SW 1271 (cell line): Measurements from ENCODE around the gene TAGLN2.

Source experiments
- DNase-seq, 2 experiments: peaks; one replicate each; lab custom pipeline; 2025; lab: John Stamatoyannopoulos, UW

TAGLN2 gene

DNA sequence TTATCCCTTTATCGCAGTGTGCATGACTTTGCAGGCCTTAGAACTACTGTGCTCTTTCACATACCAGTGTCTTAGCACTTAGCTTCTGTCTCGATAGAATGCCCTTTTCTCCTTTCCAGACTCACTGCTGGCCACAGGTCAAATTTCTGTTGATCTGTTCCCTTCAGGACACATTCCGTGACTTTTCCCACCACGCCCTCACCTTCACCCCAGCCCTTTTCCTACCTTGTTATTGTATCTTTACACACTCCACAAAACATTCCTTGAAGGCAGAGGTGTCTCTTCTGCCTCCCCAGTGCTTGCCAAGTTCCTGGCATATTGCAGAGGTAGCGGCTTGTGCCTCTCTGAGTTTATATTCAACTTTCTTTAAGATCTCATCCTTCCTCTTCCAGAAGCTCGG lies 23.8 kb upstream of the TAGLN2 start:
- no peak for DNase-seq

DNA sequence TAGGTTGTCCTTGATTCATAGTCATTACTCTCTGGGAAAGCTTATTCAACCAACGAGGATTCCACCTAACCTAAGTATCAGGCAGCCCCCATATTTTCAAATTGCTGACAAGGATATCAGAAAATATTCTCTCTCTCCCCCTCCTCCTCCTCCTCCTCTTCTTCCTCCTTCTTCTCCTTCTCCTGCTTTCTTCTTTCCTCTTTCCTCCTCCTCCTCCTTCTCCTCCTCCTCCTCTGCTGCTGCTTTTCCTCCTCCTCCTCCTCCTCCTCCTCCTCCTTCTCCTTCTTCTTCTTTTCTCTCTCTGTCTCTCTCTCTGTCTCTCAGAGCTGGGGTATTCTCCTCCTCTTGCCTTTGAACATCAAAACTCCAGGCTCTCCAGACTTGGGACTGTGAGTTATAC lies 22.6 kb upstream of the TAGLN2 start:
- no peak for DNase-seq

GRCh38 chr1:159946242-159947187 lies 21.2 kb upstream of the TAGLN2 start:
- no peak for DNase-seq

DNA sequence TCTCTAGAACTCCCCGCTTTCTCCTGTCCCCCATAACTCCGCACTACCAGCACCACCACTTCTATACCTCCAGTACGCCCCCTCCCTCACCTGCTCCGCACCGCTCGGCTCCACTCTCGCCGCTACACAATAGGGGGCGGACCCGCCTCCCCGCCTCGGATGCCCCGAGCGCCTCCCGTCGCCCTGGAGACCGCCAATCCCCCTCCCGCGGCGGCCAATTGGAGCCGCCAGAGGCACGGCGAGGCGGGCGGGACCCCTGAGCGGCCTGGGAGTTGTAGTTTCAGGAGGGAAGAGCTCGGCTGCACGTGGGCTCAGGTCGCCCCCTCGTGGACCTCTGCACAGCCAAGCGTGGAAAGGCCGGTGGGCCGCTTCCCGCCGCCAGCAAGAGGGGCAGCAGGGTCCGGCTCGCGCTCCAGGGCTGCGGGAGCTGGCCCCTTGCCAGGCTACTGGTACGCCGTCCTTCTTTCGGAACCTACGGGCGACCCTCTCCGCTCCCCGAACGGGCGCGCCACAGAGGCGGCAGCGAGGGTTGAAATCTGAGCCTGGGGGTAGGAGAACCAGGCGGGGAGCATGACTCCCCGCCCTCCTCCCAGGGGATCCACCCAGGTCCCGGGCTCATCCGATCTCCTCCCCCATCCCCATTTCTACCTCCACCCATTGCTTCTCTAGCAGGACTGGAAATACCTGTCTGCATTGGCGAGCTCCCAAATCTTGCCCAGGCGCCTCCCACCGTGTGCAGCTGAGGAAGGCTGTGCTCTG lies 20.4 kb upstream of the TAGLN2 start, which contains the start of gene IGSF9:
Gene IGSF9, minus strand, starts transcription at position 131 of the 759 bp plus-strand sequence. CDS start 2,159 bp downstream, outside the sequence.
- DNase-seq, result no peak

GRCh38 chr1:159944623-159945455 lies 19.5 kb upstream of the TAGLN2 start:
- no peak for DNase-seq

DNA sequence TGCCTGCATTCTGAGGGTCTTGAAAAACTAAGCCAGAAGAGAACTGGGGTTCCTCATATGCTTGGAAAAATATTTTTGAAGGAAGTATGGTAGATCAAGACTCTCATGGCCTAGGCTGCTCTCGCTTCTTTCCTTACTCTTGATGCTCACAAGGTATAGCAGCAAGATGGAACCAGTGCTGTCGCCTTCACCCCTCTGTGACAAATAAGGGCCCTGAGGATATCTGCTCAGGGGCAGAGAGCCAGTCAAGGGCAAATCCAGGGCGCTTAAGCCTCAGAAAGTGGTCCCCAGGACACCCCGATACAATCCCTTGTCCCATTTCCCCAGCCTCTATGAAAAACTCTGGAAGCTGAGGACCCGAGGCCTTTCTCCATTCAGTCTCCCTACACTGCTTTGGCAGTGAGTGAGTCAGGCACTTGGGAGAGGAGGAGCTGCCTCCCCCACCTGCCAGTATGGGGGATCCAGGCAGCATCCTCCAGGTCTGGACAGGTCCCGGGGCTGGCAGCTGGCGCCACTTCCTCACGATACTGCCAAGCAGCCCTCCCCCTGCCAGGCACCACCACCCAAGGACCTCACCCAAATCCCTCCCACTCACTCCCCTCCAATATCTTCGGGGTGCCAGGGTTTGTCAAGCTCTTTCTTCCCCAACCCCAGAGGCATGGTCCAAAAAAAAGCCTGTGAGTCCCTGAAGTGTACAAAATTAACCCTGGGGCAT lies 18.8 kb upstream of the TAGLN2 start:
- no peak for DNase-seq

DNA sequence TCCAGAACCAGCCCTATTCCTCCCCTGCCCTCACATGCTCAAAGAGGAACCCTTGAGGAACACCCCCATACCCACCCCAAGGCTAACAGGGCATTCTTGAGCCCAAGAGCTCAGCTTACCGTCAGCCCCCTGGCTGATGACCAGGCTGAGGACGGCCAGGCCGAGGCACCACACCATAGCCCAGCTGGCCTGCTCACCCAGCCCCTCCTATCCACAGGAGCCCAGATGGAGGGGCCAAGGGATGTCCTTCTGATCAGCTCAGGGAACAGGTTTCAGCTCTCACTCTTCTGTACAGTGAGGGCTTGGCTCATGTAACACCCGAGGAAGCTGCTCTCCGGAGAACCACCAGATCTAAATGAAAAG lies 18.0 kb upstream of the TAGLN2 start:
- no peak for DNase-seq

DNA sequence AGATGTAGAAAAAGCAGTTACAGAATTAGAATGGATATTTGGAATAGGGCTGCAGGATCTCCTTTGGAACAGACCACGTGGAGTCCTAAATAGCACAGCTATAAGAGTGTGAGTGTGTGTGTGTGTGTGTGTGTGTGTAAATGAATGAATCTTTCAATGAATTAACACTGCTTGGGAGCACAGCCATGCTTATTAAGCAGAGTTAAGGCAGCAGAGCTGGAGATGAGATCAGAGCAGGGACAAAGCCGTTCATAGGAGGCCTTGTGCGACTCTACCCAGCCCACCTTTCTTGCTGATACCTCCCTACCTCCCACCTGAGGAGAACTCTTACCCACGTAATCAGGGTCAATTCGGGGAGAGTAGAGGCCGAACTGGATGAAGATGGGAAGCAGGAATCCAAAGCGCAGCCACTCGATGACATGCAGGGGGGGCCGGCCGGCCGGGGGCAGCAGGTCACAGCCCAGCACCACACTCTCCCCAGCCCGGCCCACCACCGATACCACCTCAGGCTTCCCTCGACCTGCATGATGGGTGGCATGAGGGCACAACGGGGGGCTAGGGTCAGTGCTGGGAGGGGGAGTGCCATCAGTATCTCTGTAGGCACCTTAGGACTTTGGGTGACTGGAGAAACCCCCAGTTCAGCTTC lies 17.4 kb upstream of the TAGLN2 start:
- DNase-seq, result no peak

GRCh38 chr1:159941591-159942560 lies 16.6 kb upstream of the TAGLN2 start:
- DNase-seq, result no peak

DNA sequence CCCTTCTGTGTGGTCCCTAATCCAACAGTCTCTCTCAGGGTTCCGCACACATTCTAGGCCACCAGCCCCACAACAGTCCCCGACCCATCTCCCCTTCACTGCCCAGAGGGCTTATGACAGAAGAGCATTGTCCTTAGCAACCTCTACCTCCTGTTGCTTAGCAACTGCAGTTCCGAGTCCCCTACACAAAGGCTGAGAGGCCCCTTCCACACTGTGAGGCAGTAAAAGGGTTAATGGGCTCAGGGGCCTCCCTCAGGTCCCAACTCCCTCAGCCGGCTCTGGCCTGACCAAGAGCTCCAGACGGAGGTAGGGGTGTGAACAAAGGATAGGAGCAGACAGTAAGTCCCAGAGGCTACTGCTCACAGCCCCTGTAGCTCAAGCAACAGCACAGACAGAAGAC lies 15.8 kb upstream of the TAGLN2 start:
- no peak for DNase-seq

DNA sequence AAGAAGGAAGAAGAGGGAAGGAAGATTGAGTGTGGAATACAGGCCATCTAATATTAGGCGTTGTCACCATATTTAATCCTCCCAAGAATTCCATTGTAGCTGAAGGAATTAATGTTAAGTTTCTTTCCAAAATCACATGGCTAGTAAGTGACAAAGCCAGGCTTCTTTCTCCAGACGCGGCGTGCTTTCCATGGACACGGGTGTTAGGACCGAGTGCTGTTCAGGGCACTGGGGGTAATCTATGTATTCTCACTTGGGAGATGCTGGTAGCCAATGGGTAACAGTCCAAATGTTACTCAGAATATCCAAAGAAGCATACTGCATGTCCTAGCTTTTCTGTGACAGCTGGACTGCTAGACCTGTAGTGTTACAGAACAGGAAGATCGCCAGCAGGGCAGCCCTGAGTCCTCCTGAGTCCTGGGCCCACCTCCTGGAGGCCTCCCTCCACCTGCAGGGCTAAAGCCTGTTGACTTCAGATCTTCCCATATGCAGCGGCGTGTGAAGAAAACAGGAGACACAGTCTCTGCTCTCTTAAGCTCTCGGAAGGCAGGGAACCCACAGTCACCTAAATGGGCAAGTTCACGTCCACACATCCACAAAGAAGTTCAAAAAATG lies 14.8 kb upstream of the TAGLN2 start:
- DNase-seq, result no peak

DNA sequence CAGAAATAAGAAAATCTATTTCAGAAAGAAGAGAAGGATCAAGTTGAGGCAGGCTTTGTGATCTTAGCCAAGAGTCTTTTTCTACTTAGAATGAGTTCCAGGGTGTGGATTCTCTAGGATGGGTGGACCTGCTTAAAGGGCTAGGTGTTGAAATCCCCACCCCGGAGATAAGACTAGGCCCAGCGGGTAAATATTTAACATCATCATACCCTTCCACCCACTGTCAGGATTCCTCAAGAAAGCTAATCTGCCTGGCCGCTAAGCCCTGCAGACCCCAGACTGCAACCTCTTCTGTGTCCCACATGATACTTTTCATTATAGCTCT lies 14.3 kb upstream of the TAGLN2 start:
- no peak for DNase-seq

- no peak for DNase-seq
Observed at GRCh38 chr1:159938905-159939677, 13.8 kb upstream of the TAGLN2 start.

GRCh38 chr1:159938211-159938852 lies 13.0 kb upstream of the TAGLN2 start:
- DNase-seq, result no peak

GRCh38 chr1:159937054-159937750 lies 11.9 kb upstream of the TAGLN2 start:
- DNase-seq, result no peak

- DNase-seq, result peak in 1 of 2 experiments; percentile 6
Observed at GRCh38 chr1:159936273-159936904, 11.1 kb upstream of the TAGLN2 start.

DNA sequence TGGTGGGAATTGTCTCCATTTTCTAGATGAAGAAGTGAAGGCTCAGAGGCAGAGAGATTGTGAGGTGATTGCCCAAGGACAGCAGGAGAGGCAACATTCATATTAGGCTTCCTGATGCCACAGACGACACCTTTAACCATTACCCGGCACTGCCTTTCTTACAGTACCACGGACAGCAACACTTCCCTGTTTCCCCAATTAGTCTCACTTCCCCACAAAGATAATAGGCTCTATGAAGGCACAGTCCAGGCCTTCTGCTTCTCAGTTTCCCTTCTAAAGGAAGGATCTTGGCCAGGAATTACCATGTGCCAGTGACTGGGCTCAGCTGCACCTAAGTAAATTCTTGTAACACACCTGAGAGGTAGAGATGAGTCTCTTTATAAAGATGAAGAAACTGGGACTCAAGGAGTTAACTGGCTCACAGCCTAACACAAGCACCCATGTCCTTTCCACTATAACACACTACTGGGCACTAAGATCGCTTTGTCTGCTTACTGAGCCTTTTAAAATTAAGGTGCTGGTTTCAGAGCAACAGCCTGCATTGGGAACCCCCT lies 10.5 kb upstream of the TAGLN2 start:
- no peak for DNase-seq
